Testis (tissue), 3 donors: ENCODE data around the gene SCGN. TPM values are rescaled to one million over a fixed set of nuclear protein-coding genes. Genes with fewer than 3 reads are reported as not detected.

Source experiments
- DNase-seq: peaks from one replicate; pipeline ENCODE4 v3.0.0-alpha.2; 2019
- H3K27ac ChIP-seq, 2 donors: fragments of 200-600 bp; sonication (generic); one replicate each; pipeline ENCODE4 v1.5.1; 2019
- H3K27me3 ChIP-seq: fragments of 200-600 bp; sonication (generic); one replicate; pipeline ENCODE4 v1.5.1; 2019
- H3K36me3 ChIP-seq: fragments of 200-600 bp; sonication (generic); one replicate; pipeline ENCODE4 v1.5.1; 2017; ENCODE audit warnings: low read depth; ENCODE audit errors: missing control alignments
- H3K4me1 ChIP-seq: fragments of 200-600 bp; sonication (generic); one replicate; pipeline ENCODE4 v1.5.1; 2019
- H3K4me3 ChIP-seq, 2 donors: fragments of 200-600 bp; sonication (generic); one replicate each; pipeline ENCODE4 v1.5.1; 2017 to 2019
- H3K9me3 ChIP-seq: fragments of 200-600 bp; sonication (generic); one replicate; pipeline ENCODE4 v1.5.1; 2017
- CTCF ChIP-seq, 3 experiments: fragments of 450-650 bp in 2 of 3; fragments of 200-600 bp in 1 of 3; sonication (generic) in 1 of 3; IDR thresholded peaks; one replicate each; pipeline ENCODE4 v1.5.1; 2016 to 2019; ENCODE audit warnings: antibody characterized with exemption in 3 of 3, mild to moderate bottlenecking in 2 of 3, moderate library complexity in 1 of 3
- POLR2A ChIP-seq: fragments of 450-650 bp; IDR thresholded peaks from one replicate; pipeline ENCODE4 v1.6.1; 2017; ENCODE audit warnings: antibody characterized with exemption, mild to moderate bottlenecking, moderate library complexity
- WGBS, 2 donors: methylation state at CpG; one replicate each; pipeline ENCODE4 v1.1.5; 2018; 5-methylcytosine and 5-hydroxymethylcytosine counted together
- intact Hi-C: fragments of 100-400 bp; cut with DNase I; formaldehyde crosslinking; loops from one replicate; pipeline ENCODE4 v1.15.1; 2023; ENCODE audit warnings: low total_unique reads
- polyA plus RNA-seq: library from polyadenylated mRNA; stranded (reverse); fragments of 350-450 nt; fragmentation: Illumina TruSeq; extraction: RNeasy Lipid Tissue Mini Kit (QIAGEN cat#74804); gene quantifications from one replicate; pipeline ENCODE4 v1.2.3, GENCODE V29; 2014; ENCODE audit warnings: low read depth, low replicate concordance; ENCODE audit not compliant: insufficient read depth
- total RNA-seq, 2 donors: library from RNA; depleted of rRNA; stranded (reverse); fragments of >200 nt; gene quantifications; one replicate each; pipeline ENCODE4 v1.2.3, GENCODE V29; 2016

Gene SCGN
- total and polyA plus RNA-seq, 3 donors from 2014 or later, result 0.37 to 2.0 (median 0.73) TPM

DNA sequence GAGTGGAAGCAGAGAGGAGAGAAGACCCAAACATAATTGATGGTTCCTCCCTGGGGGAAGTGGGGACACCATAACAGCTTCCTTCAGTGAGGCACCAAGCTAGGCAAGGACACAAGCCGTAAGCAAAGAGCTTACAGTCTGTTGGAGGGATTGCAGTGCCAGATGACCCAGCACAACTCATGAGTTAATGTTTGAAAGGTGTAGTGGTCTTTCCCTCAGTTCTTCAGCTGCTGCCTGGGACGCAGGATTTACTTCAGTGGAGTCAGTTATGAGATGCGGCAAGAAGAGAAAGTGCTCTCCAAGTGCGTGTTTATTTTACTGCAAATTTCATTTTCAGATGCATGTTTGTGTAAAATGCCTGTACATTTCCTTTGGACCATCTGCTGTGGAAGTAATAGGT is 63.8 kb downstream of the SCGN start:
- no peaks in the 10 kb centered on the region for H3K9me3 ChIP-seq
- DNase-seq, result no peak
- no peaks in the 10 kb centered on the region for H3K27me3 ChIP-seq
- intact Hi-C loops, result no loop called here
- no peaks in the 10 kb centered on the region for H3K36me3 ChIP-seq
- no peak for TF ChIP-seq CTCF (IDR thresholded peaks at IDR 0.05)
- no peak for TF ChIP-seq POLR2A
- 81 to 94% methylated on average over 4 of the region's 4 CpGs for WGBS, 2 donors
- H3K27ac ChIP-seq, result no peak overlapping the region
- no peak overlapping the region for H3K4me3 ChIP-seq
- H3K4me1 ChIP-seq, result no peaks in the 10 kb centered on the region

GRCh38 chr6:25717866-25718740 is 66.1 kb downstream of the SCGN start:
- no peaks in the 10 kb centered on the region for H3K4me1 ChIP-seq
- no peak overlapping the region for H3K27ac ChIP-seq
- 53 to 65% methylated on average over 6 of the region's 6 CpGs for WGBS, 2 donors
- H3K27me3 ChIP-seq, result no peaks in the 10 kb centered on the region
- intact Hi-C loops, result no loop called here
- H3K4me3 ChIP-seq, result no peak overlapping the region
- H3K36me3 ChIP-seq, result no peaks in the 10 kb centered on the region
- no peaks in the 10 kb centered on the region for H3K9me3 ChIP-seq
- TF ChIP-seq POLR2A, result no peak
- TF ChIP-seq CTCF (IDR thresholded peaks at IDR 0.05), result peak; percentile 55 to 62 (median 58)
- peak; percentile 21 for DNase-seq

- DNase-seq, result peak; percentile 82
- Histone ChIP-seq H3K36me3 (no peaks in the 10 kb centered on the region), H3K27ac (no peak overlapping the region), H3K27me3 (no peaks in the 10 kb centered on the region), H3K9me3 (no peaks in the 10 kb centered on the region), H3K4me1 (no peaks in the 10 kb centered on the region), H3K4me3 (peak overlapping the region; percentile 10 to 46)
- intact Hi-C loops, result no loop called here
- TF ChIP-seq POLR2A, result peak; percentile 13
- TF ChIP-seq CTCF (IDR thresholded peaks at IDR 0.05), result no peak
- WGBS, 2 donors, result 60 to 71% methylated on average over 35 to 37 of the region's 37 CpGs
Observed at GRCh38 chr6:25726122-25726911, 74.3 kb downstream of the SCGN start.

DNA sequence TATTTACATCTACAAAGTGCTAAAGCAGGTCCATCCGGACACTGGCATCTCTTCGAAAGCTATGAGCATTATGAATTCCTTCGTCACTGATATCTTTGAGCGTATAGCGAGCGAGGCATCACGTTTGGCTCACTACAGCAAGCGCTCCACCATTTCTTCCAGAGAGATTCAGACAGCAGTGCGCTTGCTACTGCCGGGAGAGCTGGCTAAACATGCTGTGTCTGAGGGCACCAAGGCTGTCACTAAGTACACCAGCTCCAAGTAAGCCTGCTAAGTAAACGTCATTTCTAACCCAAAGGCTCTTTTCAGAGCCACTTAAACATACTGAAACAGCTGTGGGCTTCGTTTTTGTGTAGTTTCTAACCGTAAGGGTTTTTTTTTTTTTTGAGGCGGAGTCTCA is 75.0 kb downstream of the SCGN start:
- Histone ChIP-seq H3K27me3 (no peaks in the 10 kb centered on the region), H3K27ac (no peak overlapping the region), H3K4me1 (no peaks in the 10 kb centered on the region), H3K4me3 (peak overlapping the region in 1 of 2 donors; percentile 46), H3K36me3 (no peaks in the 10 kb centered on the region), H3K9me3 (no peaks in the 10 kb centered on the region)
- peak; percentile 33 for DNase-seq
- WGBS, 2 donors, result 68 to 75% methylated on average over 14 of the region's 14 CpGs
- TF ChIP-seq CTCF (IDR thresholded peaks at IDR 0.05) (no peak), POLR2A (no peak)
- intact Hi-C loops, result no loop called here
